COR-L47 (cell line): ENCODE measurements around the gene RHCE.
"Not testable (repeated sequence)": the region's sequence is repeated elsewhere in the genome, so short reads cannot be mapped to it uniquely, and the experiment has no call there.

ENCODE experiments used
- DNase-seq: peaks from one replicate; lab custom pipeline; 2025; lab: John Stamatoyannopoulos, UW

The RHCE gene

DNA sequence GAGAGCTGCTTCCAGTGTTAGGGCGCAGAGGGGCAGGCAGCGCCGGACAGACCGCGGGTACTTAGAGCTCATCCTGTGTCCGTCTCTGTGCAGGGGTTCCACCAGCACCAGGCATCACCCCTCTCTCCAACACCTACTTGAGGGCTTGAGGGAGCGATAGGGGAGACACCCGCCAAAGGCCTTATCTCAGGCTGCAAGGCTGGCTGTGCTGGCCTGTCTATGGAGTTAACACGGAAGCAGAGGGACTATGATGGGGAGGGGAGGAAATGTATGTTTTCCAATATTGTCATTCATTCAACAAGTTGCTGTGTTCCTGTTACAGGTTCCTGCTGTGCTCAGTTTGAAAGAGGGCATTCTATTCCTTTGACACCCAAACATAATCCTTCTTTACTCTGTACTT, at the start of gene RHCE:
RHCE (minus strand) TSS at position 111 of the 400 bp plus-strand sequence; CDS start at position 72, 39 bp downstream.
- DNase-seq = not testable (repeated sequence)

DNA sequence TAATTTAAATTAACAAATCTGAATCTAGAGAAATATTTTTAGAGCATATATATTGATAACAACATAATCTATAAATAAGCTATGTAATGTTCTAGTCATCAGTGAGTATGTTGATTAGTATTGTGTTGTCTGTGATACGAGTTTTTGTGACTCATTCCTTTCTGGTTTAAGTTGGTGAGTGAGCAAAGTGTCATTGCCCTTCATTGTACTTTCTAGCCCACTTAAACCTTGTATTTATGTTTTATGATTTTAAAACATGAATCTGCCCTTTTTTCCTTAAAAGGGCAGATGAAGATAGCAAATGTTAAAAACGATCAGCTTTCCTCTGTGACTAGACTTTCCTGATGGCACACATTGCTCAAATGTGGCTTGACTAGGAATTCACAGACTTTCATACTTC, 48.6 kb upstream of the RHCE start:
- DNase-seq = no peak

- DNase-seq = no peak
Observed at GRCh38 chr1:25468033-25468432, 47.4 kb upstream of the RHCE start.

DNA sequence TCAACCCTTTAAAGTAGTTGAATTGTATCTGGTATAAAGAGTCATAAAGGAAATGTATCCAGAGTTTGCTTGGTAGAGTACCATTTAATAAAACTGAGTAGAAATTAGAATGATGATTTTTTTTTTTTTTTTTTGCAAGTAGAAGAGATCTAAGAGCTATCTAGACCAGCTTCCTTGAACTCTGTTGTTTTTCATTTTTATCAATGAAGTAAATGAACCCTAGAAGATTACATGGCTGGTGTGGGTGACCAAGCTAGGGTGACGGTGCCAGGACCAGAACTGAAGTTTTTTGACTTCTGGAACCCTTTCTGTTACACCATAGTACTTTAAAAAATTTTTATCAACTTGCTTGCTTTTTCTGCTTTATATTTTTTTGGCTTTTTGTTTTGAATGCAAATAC, 47.0 kb upstream of the RHCE start:
- no peak for DNase-seq

DNA sequence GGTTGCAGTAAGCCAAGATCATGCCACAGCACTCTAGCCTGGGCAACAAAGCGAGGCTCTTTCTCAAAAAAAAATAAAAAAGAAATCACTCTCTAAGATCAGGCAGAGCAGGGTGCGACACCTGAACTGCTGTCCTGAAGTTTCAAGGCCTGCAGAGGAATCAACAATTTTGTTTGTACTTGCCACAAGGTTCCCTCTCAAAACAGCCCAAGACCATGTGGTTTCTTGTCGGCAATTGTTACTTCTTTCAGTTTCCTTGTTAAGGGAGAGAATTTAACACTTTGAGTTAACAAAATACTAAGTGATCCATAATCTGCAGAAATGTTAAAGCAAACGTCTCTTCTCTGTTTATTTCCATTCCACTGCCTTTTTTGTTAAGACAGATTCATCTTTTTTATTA, 46.6 kb upstream of the RHCE start:
- no peak for DNase-seq

GRCh38 chr1:25462732-25463131, 42.1 kb upstream of the RHCE start:
- no peak for DNase-seq

- no peak for DNase-seq
Observed at GRCh38 chr1:25461849-25462248, 41.2 kb upstream of the RHCE start.

GRCh38 chr1:25460816-25461215, 40.2 kb upstream of the RHCE start:
- DNase-seq = not testable (repeated sequence)

DNA sequence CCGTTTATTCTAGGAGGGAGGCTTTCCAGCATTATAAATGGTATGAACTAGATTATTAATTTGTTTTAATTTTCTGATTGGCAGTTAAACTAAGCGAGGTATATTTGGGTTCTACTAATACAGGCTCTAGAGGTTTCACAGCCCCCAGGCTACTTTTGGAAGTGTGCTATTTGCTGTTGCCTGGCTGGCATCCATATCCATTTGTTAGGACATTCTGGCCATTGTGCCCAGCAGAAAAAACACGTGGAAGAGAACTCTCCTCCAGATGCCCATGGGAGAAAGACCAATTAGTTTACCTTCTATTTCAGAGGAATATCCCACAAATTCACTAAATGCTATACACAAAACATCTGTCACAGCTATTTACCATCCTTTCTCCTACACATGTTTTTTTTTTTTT, 39.4 kb upstream of the RHCE start:
- no peak for DNase-seq

DNA sequence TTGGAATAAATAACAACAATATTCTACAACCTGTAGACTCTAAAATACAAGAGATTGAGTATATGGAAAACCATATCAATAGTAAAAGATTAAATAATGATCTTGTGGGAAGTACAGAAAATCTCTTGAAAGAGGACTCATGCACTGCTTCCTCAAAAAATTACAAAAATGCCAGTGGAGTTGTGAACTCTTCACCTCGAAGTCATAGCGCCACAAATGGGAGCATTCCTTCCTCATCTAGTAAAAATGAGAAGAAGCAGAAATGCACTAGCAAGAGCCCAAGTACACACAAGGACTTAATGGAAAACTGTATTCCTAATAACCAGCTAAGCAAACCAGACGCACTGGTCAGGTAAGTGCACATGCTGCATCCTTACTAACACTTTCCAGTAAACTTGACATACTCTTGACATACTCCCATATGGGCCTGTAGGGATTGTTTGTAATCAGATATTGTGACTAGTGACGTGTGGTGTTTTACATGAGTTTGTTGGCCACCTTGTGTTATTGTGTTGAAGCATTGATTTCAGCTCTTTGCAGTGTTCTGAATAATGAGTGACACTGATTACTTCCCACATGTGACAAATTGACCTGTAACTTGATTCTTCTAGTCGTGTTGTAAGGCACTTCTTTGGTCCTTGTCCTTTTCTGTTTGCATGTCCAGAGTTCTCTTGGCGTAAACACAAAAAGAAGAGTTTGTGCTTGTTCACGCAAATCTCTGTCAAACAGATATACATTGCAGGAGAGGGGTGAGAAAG, 38.1 kb upstream of the RHCE start:
- no peak for DNase-seq

DNA sequence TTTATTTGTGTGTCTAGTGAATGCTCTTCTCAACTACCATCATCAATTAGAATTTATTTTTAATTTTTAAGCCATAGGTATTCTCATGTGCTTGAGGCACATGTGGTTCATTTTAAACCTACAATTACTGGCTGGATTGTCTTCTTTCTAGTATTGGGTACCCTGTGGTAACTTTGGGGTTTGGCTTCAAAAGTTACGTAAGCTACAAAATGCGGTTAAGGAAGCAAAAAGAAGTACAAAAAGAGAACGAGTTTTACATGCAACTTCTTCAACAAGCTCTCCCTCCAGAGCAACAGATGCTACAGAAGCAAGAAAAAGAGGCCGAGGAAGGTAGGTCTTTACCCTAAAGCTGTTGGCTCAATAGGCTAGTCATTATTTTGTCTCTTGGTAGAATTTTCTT, 35.9 kb upstream of the RHCE start:
- no peak for DNase-seq

DNA sequence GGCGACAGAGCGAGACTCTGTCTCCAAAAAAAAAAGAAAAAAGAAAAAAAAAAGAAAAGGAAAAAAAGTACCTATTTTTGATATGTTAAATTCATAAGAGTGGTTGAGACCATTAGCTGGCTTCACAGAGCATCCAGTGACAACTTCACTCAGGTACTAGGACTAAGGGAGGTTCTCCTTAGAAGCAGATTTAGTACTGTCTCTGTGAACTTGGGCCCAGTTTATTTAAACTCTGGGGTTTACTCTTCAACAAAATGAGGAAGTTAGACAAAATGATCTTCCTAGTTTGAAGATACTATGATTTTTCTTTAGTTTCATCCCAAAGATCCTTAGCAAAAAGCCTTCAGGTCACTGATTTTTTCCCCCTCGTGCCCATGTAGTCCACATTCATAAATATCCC, 31.3 kb upstream of the RHCE start:
- no peak for DNase-seq

DNA sequence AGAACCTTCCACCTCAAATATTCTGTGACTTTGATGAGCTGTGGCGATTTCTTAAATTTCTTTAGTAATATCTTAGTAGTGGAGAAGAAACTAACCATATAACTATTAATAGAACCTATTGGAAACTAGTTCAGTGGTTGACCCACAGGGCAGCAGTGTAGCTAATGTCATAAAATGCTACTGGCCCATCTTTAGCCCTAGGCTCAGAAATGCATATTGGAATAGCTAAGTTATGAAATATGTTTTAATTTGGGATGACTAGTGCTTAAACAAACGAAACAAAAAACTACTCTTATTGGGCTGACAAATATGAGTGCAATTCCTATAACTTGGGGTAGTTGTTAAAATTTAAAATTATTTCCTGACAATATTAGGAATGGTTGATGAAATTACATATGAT, 30.3 kb upstream of the RHCE start:
- DNase-seq = no peak

DNA sequence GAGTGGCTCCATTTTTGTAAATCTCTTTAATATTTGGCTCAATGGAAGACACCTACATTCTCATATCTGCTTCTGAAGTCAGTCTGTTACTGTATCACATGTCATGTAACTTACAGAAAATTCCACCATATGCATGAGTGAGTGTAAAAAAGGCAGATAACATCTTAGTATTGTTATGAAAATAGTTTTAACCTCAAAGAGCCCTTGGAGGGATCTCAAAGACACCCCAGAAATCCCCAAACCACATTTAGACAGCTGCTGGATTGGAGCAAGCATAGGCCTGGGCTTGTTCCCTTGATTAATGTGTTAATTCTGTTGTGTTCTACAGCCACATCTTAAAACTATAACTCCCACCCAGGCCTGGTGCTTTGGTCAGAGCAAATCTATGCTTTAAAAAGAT, 26.9 kb upstream of the RHCE start:
- DNase-seq = no peak

DNA sequence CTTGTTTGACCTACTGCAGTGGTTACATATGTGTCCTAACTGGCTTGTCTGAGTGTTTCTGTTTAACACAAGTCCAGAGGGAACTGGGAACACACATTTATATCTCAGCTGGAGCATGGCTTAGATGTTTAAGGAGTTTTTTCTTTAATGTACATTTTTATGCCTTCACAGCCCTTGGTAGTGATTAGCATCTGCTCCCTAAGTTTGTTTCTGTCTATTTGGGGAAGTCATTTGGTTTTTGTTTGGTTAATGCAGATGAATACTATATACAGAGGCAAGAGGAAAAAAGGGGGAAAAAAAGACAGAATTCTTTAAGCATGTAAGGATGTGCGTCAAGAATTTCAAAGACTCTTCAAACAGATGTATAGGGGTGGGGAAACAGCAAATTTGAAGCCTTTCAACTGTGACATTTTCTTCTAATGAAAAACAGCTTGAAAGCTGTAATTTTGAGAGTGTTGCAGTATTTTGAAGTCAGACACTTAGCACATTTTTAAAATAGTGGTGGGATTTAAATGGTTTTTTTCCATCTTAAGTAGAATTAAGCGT, 25.4 kb upstream of the RHCE start:
- no peak for DNase-seq

GRCh38 chr1:25444604-25445003, 24.0 kb upstream of the RHCE start:
- DNase-seq = not testable (repeated sequence)

DNA sequence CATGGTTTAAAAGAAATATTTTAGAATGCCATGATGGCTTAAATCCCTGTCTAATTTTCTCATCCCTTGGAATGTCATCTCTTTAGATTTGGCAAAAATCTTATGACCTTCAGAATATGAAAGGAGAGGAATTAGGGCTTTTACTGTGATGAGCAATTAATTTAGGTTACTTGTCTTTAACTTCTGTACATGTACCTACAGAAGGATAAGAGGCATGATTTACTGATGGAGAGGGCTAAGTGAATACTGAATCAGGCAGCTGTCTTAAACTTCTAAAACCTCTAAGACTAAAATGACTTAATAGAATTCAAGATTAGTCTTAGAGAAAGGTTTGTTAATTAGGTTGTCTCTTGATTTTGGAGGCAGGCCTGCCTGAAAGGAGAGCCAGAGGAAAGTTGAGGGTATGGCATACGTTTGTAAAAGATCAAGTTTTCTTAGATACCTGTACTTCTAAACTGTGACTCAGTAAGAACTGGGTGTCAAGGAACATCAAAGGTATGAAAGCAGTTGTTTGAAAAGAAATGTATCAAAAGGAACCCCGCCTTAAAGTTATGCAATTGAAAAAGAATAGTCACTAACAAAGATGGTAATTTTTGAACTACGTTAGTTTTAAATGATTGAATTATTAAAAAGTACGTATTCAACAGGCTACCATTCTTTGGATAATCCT, 22.5 kb upstream of the RHCE start:
- DNase-seq = no peak

GRCh38 chr1:25442178-25442577, 21.6 kb upstream of the RHCE start:
- no peak for DNase-seq

DNA sequence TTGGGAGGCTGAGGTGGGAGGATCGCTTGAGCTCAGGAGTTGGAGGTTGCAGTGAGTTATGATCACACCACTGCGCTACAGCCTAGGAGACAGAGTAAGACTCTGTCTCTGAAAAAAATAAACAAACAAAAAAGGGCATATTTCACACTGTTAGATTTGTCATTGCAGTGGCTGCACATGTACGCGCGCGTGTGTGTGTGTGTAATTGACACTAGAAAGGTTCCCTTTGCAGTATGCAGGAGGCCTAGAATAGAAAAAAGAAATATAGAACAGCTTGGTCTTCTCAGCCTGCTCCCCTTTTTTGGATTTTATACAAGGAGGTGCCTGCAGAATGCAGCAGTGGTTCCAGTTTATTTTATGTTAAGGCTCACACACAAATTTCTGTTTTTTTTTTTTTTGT, 18.7 kb upstream of the RHCE start:
- DNase-seq = no peak

- no peak for DNase-seq
Observed at GRCh38 chr1:25437672-25438071, 17.0 kb upstream of the RHCE start.

- DNase-seq = no peak
Observed at GRCh38 chr1:25435397-25436108, 14.9 kb upstream of the RHCE start.

GRCh38 chr1:25433389-25434186, 13.0 kb upstream of the RHCE start:
- no peak for DNase-seq
